HEK293 (cell line): Measurements from ENCODE around the gene ITPKC.

ENCODE experiments used
- BCL11A ChIP-seq: fragments of 450-650 bp; formaldehyde crosslinking; IDR thresholded peaks from 2 replicates; pipeline ENCODE4 v1.5.1; 2016; ENCODE audit warnings: low read depth, missing biosample characterization, missing genetic modification characterization
- HOXD13 ChIP-seq: sonication (generic); formaldehyde crosslinking; IDR thresholded peaks from 2 replicates; pipeline ENCODE4 v1.8.0; 2022; ENCODE audit warnings: missing genetic modification reagents, borderline replicate concordance
- KLF10 ChIP-seq: fragments of 450-650 bp; IDR thresholded peaks from 2 replicates; pipeline ENCODE4 v1.5.1; 2018; ENCODE audit warnings: missing biosample characterization, mild to moderate bottlenecking, missing genetic modification characterization
- OVOL3 ChIP-seq: fragments of 450-650 bp; formaldehyde crosslinking; IDR thresholded peaks from 2 replicates; pipeline ENCODE4 v1.5.1; 2016; ENCODE audit warnings: missing biosample characterization, missing genetic modification characterization
- SCRT1 ChIP-seq: fragments of 450-650 bp; formaldehyde crosslinking; IDR thresholded peaks from 2 replicates; pipeline ENCODE4 v1.5.1; 2016; ENCODE audit warnings: missing biosample characterization, missing genetic modification characterization, borderline replicate concordance
- SETDB1 ChIP-seq: IDR thresholded peaks from one replicate; pipeline ENCODE4 v1.6.1; 2017; ENCODE audit warnings: mild to moderate bottlenecking, low read length, moderate library complexity, mixed read lengths; ENCODE audit not compliant: insufficient read length
- SP2 ChIP-seq: fragments of 450-650 bp; formaldehyde crosslinking; IDR thresholded peaks from 2 replicates; pipeline ENCODE4 v1.5.1; 2016; ENCODE audit warnings: missing biosample characterization, missing genetic modification characterization
- ZBTB6 ChIP-seq: fragments of 450-650 bp; formaldehyde crosslinking; IDR thresholded peaks from 2 replicates; pipeline ENCODE4 v1.5.1; 2017; ENCODE audit warnings: missing biosample characterization, missing genetic modification characterization
- ZEB2 ChIP-seq: fragments of 450-650 bp; formaldehyde crosslinking; IDR thresholded peaks from 2 replicates; pipeline ENCODE4 v1.5.1; 2016; ENCODE audit warnings: missing biosample characterization, missing genetic modification characterization
- ZNF121 ChIP-seq: fragments of 450-650 bp; formaldehyde crosslinking; IDR thresholded peaks from 2 replicates; pipeline ENCODE4 v1.5.1; 2016; ENCODE audit warnings: missing biosample characterization, missing genetic modification characterization
- ZNF140 ChIP-seq: fragments of 450-650 bp; formaldehyde crosslinking; IDR thresholded peaks from 2 replicates; pipeline ENCODE4 v1.5.1; 2016; ENCODE audit warnings: missing biosample characterization, missing genetic modification characterization
- ZNF146 ChIP-seq: fragments of 450-650 bp; formaldehyde crosslinking; IDR thresholded peaks from 2 replicates; pipeline ENCODE4 v1.5.1; 2016; ENCODE audit warnings: missing biosample characterization, missing genetic modification characterization
- ZNF174 ChIP-seq: fragments of 450-650 bp; formaldehyde crosslinking; IDR thresholded peaks from 2 replicates; pipeline ENCODE4 v1.5.0; 2017; ENCODE audit warnings: missing biosample characterization, mild to moderate bottlenecking, missing genetic modification characterization
- ZNF211 ChIP-seq: fragments of 450-650 bp; formaldehyde crosslinking; IDR thresholded peaks from 2 replicates; pipeline ENCODE4 v1.5.1; 2016; ENCODE audit warnings: low read depth, missing biosample characterization, missing genetic modification characterization
- ZNF311 ChIP-seq: fragments of 450-650 bp; formaldehyde crosslinking; IDR thresholded peaks from 2 replicates; pipeline ENCODE4 v1.5.1; 2017; ENCODE audit warnings: missing biosample characterization, missing genetic modification characterization, borderline replicate concordance
- ZNF354C ChIP-seq: fragments of 450-650 bp; formaldehyde crosslinking; IDR thresholded peaks from 2 replicates; pipeline ENCODE4 v1.5.1; 2016; ENCODE audit warnings: missing biosample characterization, missing genetic modification characterization, low read depth, borderline replicate concordance
- ZNF366 ChIP-seq: fragments of 450-650 bp; formaldehyde crosslinking; conservative IDR thresholded peaks from 2 replicates; pipeline ENCODE4 v1.5.1; 2016; ENCODE audit warnings: missing biosample characterization, missing genetic modification characterization
- ZNF404 ChIP-seq: fragments of 450-650 bp; formaldehyde crosslinking; IDR thresholded peaks from 2 replicates; pipeline ENCODE4 v1.5.1; 2017; ENCODE audit warnings: missing biosample characterization, missing genetic modification characterization
- ZNF433 ChIP-seq: fragments of 450-650 bp; formaldehyde crosslinking; IDR thresholded peaks from 2 replicates; pipeline ENCODE4 v1.5.1; 2016; ENCODE audit warnings: missing biosample characterization, missing genetic modification characterization, low read depth
- ZNF548 ChIP-seq: fragments of 450-650 bp; formaldehyde crosslinking; IDR thresholded peaks from 2 replicates; pipeline ENCODE4 v1.5.1; 2016; ENCODE audit warnings: missing biosample characterization, missing genetic modification characterization
- ZNF660 ChIP-seq: fragments of 450-650 bp; IDR thresholded peaks from 2 replicates; pipeline ENCODE4 v1.5.1; 2018; ENCODE audit warnings: missing biosample characterization, mild to moderate bottlenecking, missing genetic modification characterization
- ZNF670 ChIP-seq: fragments of 450-650 bp; formaldehyde crosslinking; IDR thresholded peaks from 2 replicates; pipeline ENCODE4 v1.5.1; 2016; ENCODE audit warnings: missing biosample characterization, missing genetic modification characterization, low read depth
- ZNF768 ChIP-seq: fragments of 450-650 bp; formaldehyde crosslinking; IDR thresholded peaks from 2 replicates; pipeline ENCODE4 v1.5.1; 2018; ENCODE audit warnings: missing biosample characterization, mild to moderate bottlenecking, missing genetic modification characterization
- ZNF785 ChIP-seq: fragments of 450-650 bp; formaldehyde crosslinking; IDR thresholded peaks from 2 replicates; pipeline ENCODE4 v1.5.1; 2016; ENCODE audit warnings: missing biosample characterization, missing genetic modification characterization
- ZNF792 ChIP-seq: fragments of 450-650 bp; formaldehyde crosslinking; IDR thresholded peaks from 2 replicates; pipeline ENCODE4 v1.5.1; 2016; ENCODE audit warnings: missing biosample characterization, missing genetic modification characterization
- ZSCAN30 ChIP-seq: fragments of 450-650 bp; IDR thresholded peaks from 2 replicates; pipeline ENCODE4 v1.5.1; 2018; ENCODE audit warnings: missing biosample characterization, mild to moderate bottlenecking, missing genetic modification characterization, moderate library complexity
- ZXDB ChIP-seq: fragments of 450-650 bp; formaldehyde crosslinking; IDR thresholded peaks from 2 replicates; pipeline ENCODE4 v1.5.1; 2016; ENCODE audit warnings: missing biosample characterization, missing genetic modification characterization
- TF ChIP-seq, protein P1 (sequence below): fragments of 450-650 bp; formaldehyde crosslinking; IDR thresholded peaks from 2 replicates; pipeline ENCODE4 v1.5.1; 2016; ENCODE audit warnings: missing biosample characterization, missing genetic modification characterization
- TF ChIP-seq, protein P2 (sequence below): fragments of 450-650 bp; formaldehyde crosslinking; IDR thresholded peaks from 2 replicates; pipeline ENCODE4 v1.5.1; 2016; ENCODE audit warnings: missing biosample characterization, missing genetic modification characterization
- TF ChIP-seq, protein P3 (sequence below): fragments of 450-650 bp; formaldehyde crosslinking; IDR thresholded peaks from 2 replicates; pipeline ENCODE4 v1.5.1; 2016; ENCODE audit warnings: missing biosample characterization, missing genetic modification characterization
- TF ChIP-seq, protein P4 (sequence below): sonication (generic); formaldehyde crosslinking; IDR thresholded peaks from 2 replicates; pipeline ENCODE4 v1.8.1; 2022; ENCODE audit warnings: mild to moderate bottlenecking, moderate library complexity, missing genetic modification reagents
- TF ChIP-seq, protein P5 (sequence below): fragments of 450-650 bp; formaldehyde crosslinking; IDR thresholded peaks from 2 replicates; pipeline ENCODE4 v1.5.1; 2016; ENCODE audit warnings: missing biosample characterization, missing genetic modification characterization

The ITPKC gene

GRCh38 chr19:40716482-40717324 lies at the start of gene ITPKC, which contains the start of gene COQ8B (continued):
- TF ChIP-seq ZNF354C (no peak), KLF10 (peak; percentile 98), ZNF660 (peak; percentile 95), ZNF768 (tag by site-specific recombination) (no peak; the same call in 1 of the 2 replicates), ZNF366 (tag by site-specific recombination) (no peak), ZEB2 (peak; percentile 98), SP2 (peak; percentile 99), ZBTB6 (tag by site-specific recombination) (peak; percentile 55; the same call in 1 of the 2 replicates), SETDB1 (no peak), ZNF121 (tag by site-specific recombination) (no peak), ZNF140 (tag by site-specific recombination) (no peak), ZNF785 (tag by site-specific recombination) (peak; percentile 71; the same call in 1 of the 2 replicates), SCRT1 (tag by site-specific recombination) (no peak), BCL11A (tag by site-specific recombination) (peak; percentile 53; the same call in 1 of the 2 replicates), ZNF548 (no peak), ZNF404 (tag by site-specific recombination) (no peak), HOXD13 (CRISPR knock-in tag) (no peak), ZNF211 (tag by site-specific recombination) (no peak), ZNF174 (tag by site-specific recombination) (no peak; the same call in 1 of the 2 replicates), ZNF146 (tag by site-specific recombination) (peak; percentile 27; the same call in 1 of the 2 replicates), OVOL3 (tag by site-specific recombination) (no peak), ZNF792 (tag by site-specific recombination) (0 out of 2 replicates have a peak, but pooled peaks have one; percentile 40), ZNF670 (no peak), ZSCAN30 (tag by site-specific recombination) (peak; percentile 91), ZXDB (tag by site-specific recombination) (peak; percentile 96), ZNF433 (no peak), ZNF311 (tag by site-specific recombination) (no peak)
- TF ChIP-seq, protein P1, sequence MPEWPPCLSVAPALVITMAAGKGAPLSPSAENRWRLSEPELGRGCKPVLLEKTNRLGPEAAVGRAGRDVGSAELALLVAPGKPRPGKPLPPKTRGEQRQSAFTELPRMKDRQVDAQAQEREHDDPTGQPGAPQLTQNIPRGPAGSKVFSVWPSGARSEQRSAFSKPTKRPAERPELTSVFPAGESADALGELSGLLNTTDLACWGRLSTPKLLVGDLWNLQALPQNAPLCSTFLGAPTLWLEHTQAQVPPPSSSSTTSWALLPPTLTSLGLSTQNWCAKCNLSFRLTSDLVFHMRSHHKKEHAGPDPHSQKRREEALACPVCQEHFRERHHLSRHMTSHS (tag by site-specific recombination): no peak
- TF ChIP-seq, protein P2, sequence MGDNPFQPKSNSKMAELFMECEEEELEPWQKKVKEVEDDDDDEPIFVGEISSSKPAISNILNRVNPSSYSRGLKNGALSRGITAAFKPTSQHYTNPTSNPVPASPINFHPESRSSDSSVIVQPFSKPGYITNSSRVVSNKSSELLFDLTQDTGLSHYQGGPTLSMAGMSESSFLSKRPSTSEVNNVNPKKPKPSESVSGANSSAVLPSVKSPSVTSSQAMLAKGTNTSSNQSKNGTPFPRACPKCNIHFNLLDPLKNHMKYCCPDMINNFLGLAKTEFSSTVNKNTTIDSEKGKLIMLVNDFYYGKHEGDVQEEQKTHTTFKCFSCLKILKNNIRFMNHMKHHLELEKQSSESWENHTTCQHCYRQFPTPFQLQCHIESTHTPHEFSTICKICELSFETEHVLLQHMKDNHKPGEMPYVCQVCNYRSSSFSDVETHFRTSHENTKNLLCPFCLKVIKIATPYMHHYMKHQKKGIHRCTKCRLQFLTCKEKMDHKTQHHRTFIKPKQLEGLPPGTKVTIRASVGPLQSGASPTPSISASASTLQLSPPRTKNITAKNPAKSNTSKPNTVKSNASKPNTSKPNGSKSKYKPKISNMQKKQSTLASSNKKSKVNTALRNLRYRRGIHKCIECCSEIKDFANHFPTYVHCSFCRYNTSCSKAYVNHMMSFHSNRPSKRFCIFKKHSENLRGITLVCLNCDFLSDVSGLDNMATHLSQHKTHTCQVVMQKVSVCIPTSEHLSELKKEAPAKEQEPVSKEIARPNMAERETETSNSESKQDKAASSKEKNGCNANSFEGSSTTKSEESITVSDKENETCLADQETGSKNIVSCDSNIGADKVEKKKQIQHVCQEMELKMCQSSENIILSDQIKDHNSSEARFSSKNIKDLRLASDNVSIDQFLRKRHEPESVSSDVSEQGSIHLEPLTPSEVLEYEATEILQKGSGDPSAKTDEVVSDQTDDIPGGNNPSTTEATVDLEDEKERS: no peak; the same call in 1 of the 2 replicates
- TF ChIP-seq, protein P3, sequence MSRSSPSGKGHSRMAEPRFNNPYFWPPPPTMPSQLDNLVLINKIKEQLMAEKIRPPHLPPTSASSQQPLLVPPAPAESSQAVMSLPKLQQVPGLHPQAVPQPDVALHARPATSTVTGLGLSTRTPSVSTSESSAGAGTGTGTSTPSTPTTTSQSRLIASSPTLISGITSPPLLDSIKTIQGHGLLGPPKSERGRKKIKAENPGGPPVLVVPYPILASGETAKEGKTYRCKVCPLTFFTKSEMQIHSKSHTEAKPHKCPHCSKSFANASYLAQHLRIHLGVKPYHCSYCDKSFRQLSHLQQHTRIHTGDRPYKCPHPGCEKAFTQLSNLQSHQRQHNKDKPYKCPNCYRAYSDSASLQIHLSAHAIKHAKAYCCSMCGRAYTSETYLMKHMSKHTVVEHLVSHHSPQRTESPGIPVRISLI (tag by site-specific recombination): no peak
- TF ChIP-seq, protein P4, sequence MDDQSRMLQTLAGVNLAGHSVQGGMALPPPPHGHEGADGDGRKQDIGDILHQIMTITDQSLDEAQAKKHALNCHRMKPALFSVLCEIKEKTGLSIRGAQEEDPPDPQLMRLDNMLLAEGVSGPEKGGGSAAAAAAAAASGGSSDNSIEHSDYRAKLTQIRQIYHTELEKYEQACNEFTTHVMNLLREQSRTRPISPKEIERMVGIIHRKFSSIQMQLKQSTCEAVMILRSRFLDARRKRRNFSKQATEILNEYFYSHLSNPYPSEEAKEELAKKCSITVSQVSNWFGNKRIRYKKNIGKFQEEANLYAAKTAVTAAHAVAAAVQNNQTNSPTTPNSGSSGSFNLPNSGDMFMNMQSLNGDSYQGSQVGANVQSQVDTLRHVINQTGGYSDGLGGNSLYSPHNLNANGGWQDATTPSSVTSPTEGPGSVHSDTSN (CRISPR knock-in tag): no peak
- TF ChIP-seq, protein P5, sequence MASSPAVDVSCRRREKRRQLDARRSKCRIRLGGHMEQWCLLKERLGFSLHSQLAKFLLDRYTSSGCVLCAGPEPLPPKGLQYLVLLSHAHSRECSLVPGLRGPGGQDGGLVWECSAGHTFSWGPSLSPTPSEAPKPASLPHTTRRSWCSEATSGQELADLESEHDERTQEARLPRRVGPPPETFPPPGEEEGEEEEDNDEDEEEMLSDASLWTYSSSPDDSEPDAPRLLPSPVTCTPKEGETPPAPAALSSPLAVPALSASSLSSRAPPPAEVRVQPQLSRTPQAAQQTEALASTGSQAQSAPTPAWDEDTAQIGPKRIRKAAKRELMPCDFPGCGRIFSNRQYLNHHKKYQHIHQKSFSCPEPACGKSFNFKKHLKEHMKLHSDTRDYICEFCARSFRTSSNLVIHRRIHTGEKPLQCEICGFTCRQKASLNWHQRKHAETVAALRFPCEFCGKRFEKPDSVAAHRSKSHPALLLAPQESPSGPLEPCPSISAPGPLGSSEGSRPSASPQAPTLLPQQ (tag by site-specific recombination): peak; percentile 98
